Mucosa of gallbladder (tissue), 1 donor: Measurements from ENCODE around the gene KRT73. TPM values are rescaled to one million over a fixed set of nuclear protein-coding genes. Genes with fewer than 3 reads are reported as not detected.

Experiments
- DNase-seq: peaks from one replicate; pipeline ENCODE4 v3.0.0-alpha.2; 2020; ENCODE audit warnings: low spot score
- total RNA-seq: library from RNA; stranded (reverse); gene quantifications from one replicate; pipeline ENCODE4 v1.2.1, GENCODE V29; 2021
- donor health status: DM: no; HTN: no; CAD: no.

KRT73 gene
- total RNA-seq, 1 donor from 2014 or later, result not detected

DNA sequence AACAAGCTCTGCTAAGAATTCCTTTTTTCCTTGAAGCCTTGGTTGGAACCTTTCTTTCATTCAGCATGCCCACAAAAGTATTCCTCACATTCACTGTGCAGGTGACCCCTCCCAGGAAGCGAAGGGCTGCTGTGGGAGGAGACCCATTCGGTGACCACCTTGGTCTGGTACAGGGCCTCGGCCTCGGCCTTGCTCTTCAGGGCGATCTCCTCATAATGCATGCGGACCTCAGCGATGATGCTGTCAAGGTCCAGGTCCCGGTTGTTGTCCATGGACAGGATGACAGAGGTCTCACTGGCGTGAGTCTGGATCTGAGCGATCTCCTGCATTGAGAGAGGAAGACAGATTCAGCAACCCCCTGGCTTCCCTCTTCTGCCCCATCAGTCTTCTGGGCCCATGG is 47.8 kb downstream of the KRT73 start:
- no peak for DNase-seq

DNA sequence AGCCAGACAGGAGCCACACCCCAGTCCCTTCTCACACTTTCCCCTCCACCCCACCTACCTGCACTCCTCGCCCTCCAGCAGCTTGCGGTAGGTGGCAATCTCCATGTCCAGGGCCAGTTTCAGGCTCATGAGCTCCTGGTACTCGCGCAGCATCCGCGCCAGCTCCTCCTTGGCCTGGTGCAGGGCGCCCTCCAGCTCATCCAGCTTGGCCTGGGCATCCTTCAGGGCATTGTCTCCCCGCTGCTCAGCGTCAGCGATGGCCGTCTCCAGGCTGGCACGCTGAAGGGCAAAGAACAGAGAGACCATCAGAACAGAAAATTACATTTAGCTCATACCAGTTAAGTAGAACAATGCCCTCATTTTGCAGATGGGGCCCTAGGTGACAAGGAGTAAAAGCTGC is 50.2 kb downstream of the KRT73 start:
- DNase-seq, result no peak

DNA sequence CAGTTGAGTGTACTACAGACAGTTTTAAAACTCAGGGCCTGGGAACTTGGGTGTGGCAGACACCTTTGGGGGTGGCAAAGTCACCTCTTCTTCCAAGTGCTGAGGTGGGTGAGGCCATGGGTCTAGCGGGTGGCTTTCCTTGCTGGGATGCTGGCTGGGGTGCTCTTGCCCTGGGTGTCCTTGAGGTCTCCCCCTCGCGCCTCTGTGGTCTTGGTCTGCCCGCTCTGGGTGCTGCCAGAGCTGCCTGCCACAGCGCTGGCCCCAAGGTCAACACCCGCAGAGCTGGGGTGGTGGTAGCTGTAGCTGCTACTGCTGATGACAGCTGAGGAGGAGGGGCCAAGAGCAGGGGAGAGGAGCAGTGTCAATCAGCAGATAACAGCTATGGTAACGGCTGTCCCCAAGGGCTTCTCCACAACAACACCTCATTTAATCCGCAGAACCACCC is 51.5 kb downstream of the KRT73 start:
- no peak for DNase-seq

- no peak for DNase-seq
These were observed 53.8 kb downstream of the KRT73 start for GRCh38 chr12:52564582-52564981.

- no peak for DNase-seq
These were observed 56.4 kb downstream of the KRT73 start for GRCh38 chr12:52561880-52562449.

DNA sequence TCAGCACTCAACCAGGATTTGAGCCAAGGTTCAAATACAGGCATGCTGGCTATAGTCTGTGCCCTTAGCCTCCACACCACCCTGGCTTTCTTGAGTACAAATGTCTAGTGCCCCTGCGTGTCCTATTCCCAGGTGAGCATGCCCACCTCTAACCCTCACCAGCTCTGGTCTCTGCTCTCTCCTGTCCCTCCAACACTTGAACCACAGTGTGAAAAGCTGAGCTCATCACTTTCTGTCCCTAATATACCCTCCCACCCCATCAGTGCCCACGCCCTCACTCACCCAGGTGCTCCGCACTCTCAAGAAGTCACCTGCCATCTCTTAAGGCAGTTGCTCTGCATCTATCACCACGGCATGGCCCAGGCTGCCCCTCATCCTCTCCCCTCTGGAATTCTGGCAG is 58.4 kb downstream of the KRT73 start:
- DNase-seq, result no peak

DNA sequence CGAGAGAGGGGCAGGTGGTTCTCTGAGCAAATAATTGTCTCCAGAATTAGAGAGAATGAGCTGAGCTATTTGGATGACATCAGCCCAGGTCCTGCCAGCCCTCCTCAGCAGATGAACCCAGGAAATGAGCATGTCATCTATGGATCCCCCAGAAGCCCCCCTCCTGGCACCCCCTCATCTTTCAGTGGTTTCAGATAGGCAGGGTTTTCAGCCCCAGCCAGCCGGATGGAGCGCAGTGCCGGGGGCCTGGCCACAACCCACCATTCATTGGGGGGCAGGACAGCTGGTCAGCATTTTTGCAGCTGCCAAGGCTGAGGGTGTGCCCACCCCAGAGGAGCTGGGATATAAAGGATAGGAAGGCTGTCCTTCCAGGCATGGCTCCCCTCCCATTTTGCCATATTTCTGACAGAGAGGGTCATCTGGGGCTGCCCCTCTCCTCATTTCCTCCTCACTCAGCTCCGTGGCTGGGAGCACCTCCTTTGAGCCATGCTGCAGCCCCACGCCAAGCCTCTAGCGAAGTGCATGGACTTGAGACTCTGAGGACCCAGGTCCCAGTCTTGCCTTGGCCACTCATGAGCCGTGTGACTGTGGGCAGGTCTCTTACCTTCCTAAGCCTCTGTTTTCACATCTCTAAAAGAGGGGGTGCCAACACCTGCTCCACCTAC is 59.4 kb downstream of the KRT73 start:
- no peak for DNase-seq

Other genes starting within 250 kb of the KRT73 start
- gene KRT84, start 232.9 kb downstream of the KRT73 start, total RNA-seq, result not detected
- gene KRT82, start 212.2 kb downstream of the KRT73 start, total RNA-seq, result not detected
- gene KRT75, start 184.2 kb downstream of the KRT73 start, total RNA-seq, result not detected
- gene KRT6B, start 166.4 kb downstream of the KRT73 start, total RNA-seq, result not detected
- gene KRT6C, start 144.8 kb downstream of the KRT73 start, total RNA-seq, result not detected
- gene KRT6A, start 125.3 kb downstream of the KRT73 start, total RNA-seq, result not detected
- not detected for gene KRT5, start 98.2 kb downstream of the KRT73 start, total RNA-seq
- not detected for gene KRT71, start 65.4 kb downstream of the KRT73 start, total RNA-seq
- not detected for gene KRT74, start 44.7 kb downstream of the KRT73 start, total RNA-seq
- not detected for gene KRT72, start 17.1 kb downstream of the KRT73 start, total RNA-seq
- not detected for gene KRT2, start 33.7 kb upstream of the KRT73 start, total RNA-seq
- gene KRT1, start 61.8 kb upstream of the KRT73 start, total RNA-seq, result 2.9 TPM
- gene KRT77, start 85.0 kb upstream of the KRT73 start, total RNA-seq, result not detected
- not detected for gene KRT76, start 158.8 kb upstream of the KRT73 start, total RNA-seq
- gene KRT3, start 177.6 kb upstream of the KRT73 start, total RNA-seq, result not detected
- gene KRT4, start 195.6 kb upstream of the KRT73 start, total RNA-seq, result not detected
- gene KRT79, start 215.8 kb upstream of the KRT73 start, total RNA-seq, result not detected
- not detected for gene KRT78, start 230.4 kb upstream of the KRT73 start, total RNA-seq